ENCODE measurements around the gene JADE2.

- TF ChIP-seq GATA2 (IDR thresholded peaks at IDR 0.05; ENCODE audit: low read depth, low read length) (no peak), GATA3 (IDR thresholded peaks at IDR 0.05; ENCODE audit: low read depth, low read length) (no peak)
Measured at GRCh38 chr5:134586866-134587524, 61.5 kb downstream of the JADE2 start.
